Middle frontal gyrus (tissue), 1 donor: ENCODE results near the gene PHOSPHO2.

ENCODE experiments used
- DNase-seq: peaks from one replicate; pipeline ENCODE4 v3.0.0-alpha.2; 2015; ENCODE audit warnings: low spot score; ENCODE audit errors: extremely low spot score

PHOSPHO2 gene

DNA sequence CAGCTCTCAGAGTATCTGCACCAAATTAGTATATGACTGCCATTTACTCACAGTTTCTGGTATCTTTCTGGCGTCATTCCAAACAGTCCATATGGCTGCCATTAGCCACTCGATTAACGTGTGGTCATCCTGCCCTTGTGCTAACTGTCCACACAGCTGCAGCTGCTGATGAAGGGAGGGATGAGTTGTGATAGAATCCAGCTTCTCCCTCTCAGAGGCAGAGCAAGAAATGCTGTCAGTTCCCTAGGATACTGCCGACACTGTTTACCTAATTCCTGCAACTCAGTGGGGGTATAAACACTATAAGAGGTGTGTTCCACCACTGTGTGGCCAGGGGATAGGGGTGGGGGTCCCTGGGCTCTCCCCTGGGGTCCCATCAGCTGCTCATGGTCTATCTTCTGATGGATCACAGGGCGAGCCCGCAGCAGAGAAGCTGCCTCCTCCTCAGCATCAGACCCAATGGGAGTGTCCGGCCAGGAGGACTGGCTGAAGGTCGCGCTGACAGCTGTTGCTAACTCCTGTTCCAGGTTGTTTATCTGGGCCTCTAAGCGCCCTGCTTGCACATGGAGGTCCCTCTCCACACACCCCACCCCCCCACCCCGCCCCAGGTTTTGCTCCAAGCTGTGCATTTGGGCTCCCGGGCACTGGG is 22.1 kb downstream of the PHOSPHO2 start:
- no peak for DNase-seq

GRCh38 chr2:169716938-169717690 is 22.8 kb downstream of the PHOSPHO2 start:
- DNase-seq = no peak

GRCh38 chr2:169717691-169718063 is 23.4 kb downstream of the PHOSPHO2 start:
- no peak for DNase-seq

DNA sequence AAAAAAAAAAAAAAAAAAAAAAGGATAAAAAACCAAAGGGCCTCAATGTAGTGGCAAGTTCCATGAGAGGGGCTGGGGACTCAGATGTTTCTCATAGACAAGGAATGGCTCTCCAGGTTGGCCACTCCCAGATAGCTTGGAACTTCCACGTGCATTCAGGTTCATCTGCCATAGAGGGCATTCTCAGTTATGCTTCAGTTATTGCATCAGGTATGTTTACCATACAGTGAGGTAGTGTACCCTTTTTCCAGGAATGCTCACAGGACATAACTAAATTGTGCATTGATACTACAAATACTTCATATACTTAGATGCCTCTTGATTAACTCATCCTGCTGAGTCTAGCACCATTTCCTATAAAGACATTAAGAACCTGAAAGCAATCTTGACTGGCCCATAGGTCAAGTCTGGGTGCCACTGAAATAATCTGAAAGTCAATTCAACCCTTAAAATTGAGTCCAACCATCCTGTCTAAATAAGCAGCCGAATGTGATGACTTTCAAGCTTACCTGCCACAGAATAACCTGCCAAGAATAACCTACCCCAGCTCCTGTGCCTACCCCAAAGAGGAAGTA is 24.7 kb downstream of the PHOSPHO2 start:
- DNase-seq = no peak

- DNase-seq = no peak
Observed at GRCh38 chr2:169721016-169721415, 26.7 kb downstream of the PHOSPHO2 start.

- no peak for DNase-seq
Observed at GRCh38 chr2:169727065-169727464, 32.8 kb downstream of the PHOSPHO2 start.

GRCh38 chr2:169729274-169729605 is 35.0 kb downstream of the PHOSPHO2 start:
- no peak for DNase-seq

GRCh38 chr2:169732075-169732474 is 37.8 kb downstream of the PHOSPHO2 start:
- DNase-seq = no peak

DNA sequence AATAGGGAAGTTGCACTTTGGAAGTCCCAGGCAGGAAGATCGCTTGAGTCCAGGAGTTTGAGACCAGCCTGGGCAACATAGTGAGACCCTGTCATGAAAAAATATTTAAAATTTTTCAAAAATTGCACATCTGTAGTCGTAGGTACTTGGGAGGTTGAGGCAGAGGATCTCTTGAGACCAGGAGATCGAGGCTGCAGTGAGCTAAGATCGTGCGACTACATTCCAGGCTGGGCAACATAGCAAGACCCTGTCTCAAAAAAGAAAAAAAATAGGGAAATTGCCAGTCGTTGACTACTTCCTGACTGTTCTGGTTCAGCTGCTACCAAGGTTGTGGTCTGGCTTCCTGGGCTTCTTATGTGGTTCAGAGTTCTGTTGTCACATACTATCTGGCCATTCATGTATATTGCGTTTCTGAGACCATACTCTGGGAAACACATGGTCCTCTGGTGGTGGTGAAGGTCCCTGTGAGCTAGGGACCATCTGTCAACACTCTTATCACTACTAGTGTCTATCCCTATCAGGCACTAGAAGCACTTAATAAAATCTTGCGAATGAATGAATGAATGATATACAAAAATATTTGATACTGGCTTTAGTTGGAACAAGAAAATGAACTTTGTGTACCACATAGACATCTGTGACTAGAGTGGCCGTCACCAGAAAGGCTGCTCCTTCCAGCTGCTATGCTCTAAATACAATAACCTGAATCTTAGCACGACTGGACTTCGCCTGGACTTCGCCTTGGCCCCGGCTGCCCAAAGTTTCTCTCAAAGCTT is 38.5 kb downstream of the PHOSPHO2 start:
- no peak for DNase-seq

DNA sequence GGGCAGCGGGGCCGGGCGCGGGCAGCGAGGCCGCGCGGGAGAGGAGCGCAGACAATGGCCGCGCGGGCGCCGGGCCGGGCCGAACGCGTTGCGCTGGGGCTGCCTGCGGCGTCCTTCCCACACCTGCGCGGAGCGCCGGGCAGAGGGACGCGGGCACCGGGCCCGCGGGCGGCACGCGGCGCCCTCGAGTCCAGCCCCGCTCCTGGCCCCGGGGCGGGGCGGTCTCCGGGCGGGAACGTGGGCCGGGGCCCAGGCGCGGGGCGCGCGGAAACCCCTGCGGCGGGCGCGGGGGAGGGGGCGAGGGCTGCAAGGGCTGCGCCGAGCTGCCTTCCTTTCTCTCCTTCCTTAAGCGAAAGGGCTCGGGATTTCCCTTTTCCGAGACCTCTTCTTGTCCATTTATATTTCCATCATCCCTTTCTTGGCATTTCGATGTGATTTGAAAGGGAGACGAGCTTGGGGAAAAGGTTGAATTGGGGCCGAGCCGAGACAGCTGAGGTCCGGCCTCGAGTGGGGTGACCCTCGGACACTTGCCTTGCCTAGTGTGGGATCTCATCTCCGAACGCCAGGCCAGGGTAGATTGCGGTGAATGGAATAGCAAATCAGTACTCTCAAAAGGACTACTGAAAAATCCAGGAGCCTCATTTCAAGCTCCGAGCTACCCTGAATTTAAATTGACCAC is 40.0 kb downstream of the PHOSPHO2 start:
- DNase-seq = no peak

DNA sequence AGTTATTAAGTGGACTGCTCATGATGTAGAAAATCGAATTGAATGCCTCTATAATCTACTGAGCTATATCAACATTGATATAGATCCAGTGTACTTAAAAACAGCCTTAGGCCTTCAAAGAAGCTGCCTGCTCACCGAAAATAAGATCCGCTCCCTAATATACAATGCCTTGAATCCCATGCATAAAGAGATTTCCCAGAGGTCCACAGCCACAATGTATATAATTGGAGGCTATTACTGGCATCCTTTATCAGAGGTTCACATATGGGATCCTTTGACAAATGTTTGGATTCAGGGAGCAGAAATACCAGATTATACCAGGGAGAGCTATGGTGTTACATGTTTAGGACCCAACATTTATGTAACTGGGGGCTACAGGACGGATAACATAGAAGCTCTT is 41.4 kb downstream of the PHOSPHO2 start:
- DNase-seq = no peak

GRCh38 chr2:169736902-169737301 is 42.6 kb downstream of the PHOSPHO2 start:
- no peak for DNase-seq

DNA sequence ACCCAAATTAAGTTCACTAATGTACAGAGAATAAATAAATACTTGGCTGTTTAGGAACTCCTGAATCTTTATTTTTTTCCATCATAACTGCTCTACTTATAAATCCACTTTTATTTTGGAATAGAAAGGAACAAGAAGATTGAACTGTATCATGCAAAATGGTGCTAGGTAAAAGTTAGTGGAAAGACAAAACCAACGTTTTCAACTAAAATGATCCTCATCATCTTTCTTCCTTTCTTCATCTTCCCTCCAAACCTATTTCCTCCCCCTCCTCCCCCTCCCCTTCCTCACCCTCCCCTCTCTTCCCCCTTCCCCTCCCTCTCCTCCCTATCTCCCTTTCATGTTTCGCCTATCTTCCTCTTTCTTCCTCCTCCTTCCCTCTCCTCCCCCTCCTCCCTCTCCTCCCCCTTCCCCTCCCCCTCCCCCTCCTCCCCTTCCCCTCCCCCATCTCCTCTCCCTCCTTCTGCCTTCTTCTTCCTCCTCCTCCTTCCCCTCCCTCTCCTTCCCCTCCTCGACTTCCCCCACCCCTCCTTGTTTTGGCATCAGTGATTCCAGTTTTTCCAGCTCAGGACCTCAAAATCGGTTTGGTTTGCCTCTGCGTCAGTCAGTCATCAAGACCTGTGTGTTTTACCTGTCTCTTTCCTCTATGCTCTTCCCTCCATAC is 44.4 kb downstream of the PHOSPHO2 start:
- DNase-seq = no peak

GRCh38 chr2:169739351-169739750 is 45.1 kb downstream of the PHOSPHO2 start:
- no peak for DNase-seq

DNA sequence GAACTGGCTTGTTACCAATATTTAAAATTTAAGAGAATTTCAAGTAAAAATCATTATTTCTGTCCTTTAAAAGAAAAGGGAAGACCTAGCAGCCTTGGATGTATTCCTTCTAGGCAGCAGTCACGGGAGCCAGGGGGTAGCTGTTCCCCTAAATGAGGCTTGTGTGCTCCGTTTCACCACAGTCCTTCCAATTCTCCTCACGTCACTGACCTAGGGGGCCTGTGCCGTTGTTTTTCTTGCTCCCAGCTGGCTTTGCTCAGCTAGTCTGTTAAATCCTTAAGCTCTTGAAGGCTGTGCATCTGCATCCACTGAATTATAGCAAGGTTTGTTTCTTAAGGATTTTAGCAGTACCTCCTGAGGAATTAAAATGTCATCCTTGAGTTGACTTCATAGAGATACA is 49.3 kb downstream of the PHOSPHO2 start:
- no peak for DNase-seq

DNA sequence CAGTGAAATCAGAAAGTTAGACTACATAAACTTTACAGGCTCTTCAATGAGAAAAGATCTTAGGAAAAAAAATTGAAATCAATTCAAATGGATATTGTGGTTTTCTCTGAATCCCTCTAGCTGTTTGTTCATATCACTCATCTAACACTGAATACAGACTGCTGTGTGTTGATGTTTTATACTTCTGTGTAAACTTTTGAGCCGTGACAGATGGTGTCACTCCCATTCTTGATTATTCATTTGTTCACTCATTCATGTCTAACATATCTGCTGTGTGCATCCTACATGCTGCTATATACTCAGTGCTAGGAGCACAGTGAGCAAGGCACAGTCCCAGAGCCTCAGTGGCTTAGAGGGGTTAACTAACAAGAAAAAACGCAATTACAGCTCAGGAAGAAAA is 52.0 kb downstream of the PHOSPHO2 start:
- no peak for DNase-seq

DNA sequence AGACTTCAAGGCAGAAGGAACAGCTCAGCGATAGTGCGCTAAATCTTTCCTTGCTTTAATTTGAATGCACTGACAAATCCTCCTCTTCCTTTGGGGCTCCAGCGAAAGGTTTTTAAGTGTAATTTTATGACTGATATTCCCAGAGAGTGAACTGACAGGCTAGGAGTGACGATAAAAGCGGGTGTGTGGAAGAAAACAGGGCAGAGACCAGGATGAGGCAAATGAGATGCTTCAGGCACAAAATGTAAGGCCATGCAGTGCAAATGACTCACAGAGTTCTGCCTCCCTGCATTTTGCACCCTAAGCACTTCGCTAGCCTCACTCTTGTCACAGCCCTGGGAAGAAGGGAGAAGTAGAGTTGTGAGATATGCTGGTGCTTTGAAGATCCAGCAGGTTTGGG is 54.0 kb downstream of the PHOSPHO2 start:
- no peak for DNase-seq
